HCT116 (cell line): ENCODE data around the gene BAIAP2L2.

ENCODE experiments used
- CEBPB ChIP-seq: IDR thresholded peaks from 2 replicates; pipeline ENCODE4 v1.6.1; 2012; ENCODE audit warnings: low read depth
- EGR1 ChIP-seq: IDR thresholded peaks from 2 replicates; pipeline ENCODE4 v1.6.1; 2012; ENCODE audit warnings: low read depth
- EZH2 ChIP-seq: fragments of 200-600 bp; sonication (generic); IDR thresholded peaks from 2 replicates; pipeline ENCODE4 v1.6.1; 2017; ENCODE audit warnings: antibody characterized with exemption, mixed run types
- EZH2phosphoT487 ChIP-seq: fragments of 200-600 bp; IDR thresholded peaks from 2 replicates; pipeline ENCODE4 v1.6.1; 2018; ENCODE audit warnings: antibody characterized with exemption, borderline replicate concordance
- POLR2A ChIP-seq: IDR thresholded peaks from 2 replicates; pipeline ENCODE4 v1.7.0; 2011; ENCODE audit warnings: borderline replicate concordance; ENCODE audit not compliant: insufficient read depth, insufficient read length; ENCODE audit errors: extremely low read depth
- POLR2AphosphoS5 ChIP-seq: IDR thresholded peaks from 2 replicates; pipeline ENCODE4 v1.6.1; 2011; ENCODE audit warnings: mild to moderate bottlenecking, low read depth, low read length, moderate library complexity
- RAD21 ChIP-seq: IDR thresholded peaks from 2 replicates; pipeline ENCODE4 v1.6.1; 2012; ENCODE audit warnings: low read depth, mild to moderate bottlenecking
- SP1 ChIP-seq: IDR thresholded peaks from 2 replicates; pipeline ENCODE4 v1.6.1; 2012; ENCODE audit warnings: low read depth
- YY1 ChIP-seq: IDR thresholded peaks from 2 replicates; pipeline ENCODE4 v1.6.1; 2011; ENCODE audit warnings: low read length, low read depth, moderate library complexity, mild to moderate bottlenecking; ENCODE audit not compliant: insufficient replicate concordance; ENCODE audit errors: extremely low read depth
- TF ChIP-seq, protein P1 (sequence below), 3 experiments: fragments of 200-600 bp in 1 of 3; sonication (generic) in 1 of 3; IDR thresholded peaks in 2 of 3; conservative IDR thresholded peaks in 1 of 3; 2 replicates each; pipeline ENCODE4 v1.5.1; 2012 to 2017; ENCODE audit warnings: low read depth in 2 of 3, low read length in 2 of 3, antibody characterized with exemption in 1 of 3, borderline replicate concordance in 1 of 3, control low read depth in 1 of 3, mild to moderate bottlenecking in 1 of 3, mixed read lengths in 1 of 3, mixed run types in 1 of 3, moderate library complexity in 1 of 3; ENCODE audit not compliant: insufficient read depth in 1 of 3
- TF ChIP-seq, protein P2 (sequence below): IDR thresholded peaks from 2 replicates; pipeline ENCODE4 v1.6.1; 2012; ENCODE audit warnings: low read depth

DNA sequence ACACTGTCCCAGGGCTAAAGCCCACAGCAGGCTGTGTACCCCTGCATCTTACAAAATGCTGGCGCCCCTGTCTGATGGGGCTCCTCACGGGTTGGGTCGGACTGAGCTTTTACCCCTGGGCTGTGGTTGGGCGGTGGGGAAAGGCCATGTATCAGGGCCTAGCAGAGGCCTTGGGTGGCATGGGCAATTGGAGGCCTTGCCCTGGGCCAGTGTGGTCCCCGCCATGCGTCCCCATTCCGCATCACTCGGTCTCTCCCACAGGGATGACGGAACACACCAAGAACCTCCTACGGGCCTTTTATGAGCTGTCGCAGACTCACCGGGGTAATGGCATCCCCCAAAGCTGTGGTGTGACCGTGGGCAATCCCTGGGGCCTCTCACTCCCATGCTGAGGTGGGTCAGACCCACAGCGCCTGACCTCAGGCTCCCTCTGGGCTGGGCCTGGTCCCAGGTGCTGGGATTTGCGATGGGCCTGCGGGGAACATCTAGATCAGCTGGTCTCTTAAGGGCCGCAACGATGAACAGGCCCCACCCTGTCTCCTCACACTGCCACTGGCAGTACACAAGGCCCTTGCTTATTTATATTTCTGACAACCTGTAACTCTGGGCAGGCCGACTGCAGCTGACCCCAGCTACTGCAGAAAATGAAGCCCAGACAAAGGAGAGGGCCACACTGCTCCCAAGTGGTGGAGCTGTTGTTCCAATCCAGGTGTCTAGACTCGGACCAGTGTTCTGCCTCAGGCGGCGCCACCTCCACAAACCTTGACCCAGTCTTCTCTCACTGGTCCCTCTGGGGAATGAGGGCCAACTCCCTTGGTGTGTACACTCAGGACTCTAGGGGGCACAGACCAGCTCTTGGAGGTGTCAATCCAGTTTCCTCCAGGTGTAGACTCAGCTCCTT lies 38.8 kb downstream of the BAIAP2L2 start:
- no peak for TF ChIP-seq POLR2A
- no peak for TF ChIP-seq EZH2
- TF ChIP-seq, protein P1, sequence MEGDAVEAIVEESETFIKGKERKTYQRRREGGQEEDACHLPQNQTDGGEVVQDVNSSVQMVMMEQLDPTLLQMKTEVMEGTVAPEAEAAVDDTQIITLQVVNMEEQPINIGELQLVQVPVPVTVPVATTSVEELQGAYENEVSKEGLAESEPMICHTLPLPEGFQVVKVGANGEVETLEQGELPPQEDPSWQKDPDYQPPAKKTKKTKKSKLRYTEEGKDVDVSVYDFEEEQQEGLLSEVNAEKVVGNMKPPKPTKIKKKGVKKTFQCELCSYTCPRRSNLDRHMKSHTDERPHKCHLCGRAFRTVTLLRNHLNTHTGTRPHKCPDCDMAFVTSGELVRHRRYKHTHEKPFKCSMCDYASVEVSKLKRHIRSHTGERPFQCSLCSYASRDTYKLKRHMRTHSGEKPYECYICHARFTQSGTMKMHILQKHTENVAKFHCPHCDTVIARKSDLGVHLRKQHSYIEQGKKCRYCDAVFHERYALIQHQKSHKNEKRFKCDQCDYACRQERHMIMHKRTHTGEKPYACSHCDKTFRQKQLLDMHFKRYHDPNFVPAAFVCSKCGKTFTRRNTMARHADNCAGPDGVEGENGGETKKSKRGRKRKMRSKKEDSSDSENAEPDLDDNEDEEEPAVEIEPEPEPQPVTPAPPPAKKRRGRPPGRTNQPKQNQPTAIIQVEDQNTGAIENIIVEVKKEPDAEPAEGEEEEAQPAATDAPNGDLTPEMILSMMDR (IDR thresholded peaks at IDR 0.05 in 2 of 3, conservative IDR thresholded peaks at IDR 0.05 in 1 of 3; ENCODE audit: borderline replicate concordance in 1 of 3, insufficient read depth in 1 of 3, low read depth in 2 of 3, low read length in 2 of 3): no peak
- no peak for TF ChIP-seq YY1
- TF ChIP-seq EZH2phosphoT487: no peak
- no peak for TF ChIP-seq SP1
- no peak for TF ChIP-seq POLR2AphosphoS5
- TF ChIP-seq, protein P2, sequence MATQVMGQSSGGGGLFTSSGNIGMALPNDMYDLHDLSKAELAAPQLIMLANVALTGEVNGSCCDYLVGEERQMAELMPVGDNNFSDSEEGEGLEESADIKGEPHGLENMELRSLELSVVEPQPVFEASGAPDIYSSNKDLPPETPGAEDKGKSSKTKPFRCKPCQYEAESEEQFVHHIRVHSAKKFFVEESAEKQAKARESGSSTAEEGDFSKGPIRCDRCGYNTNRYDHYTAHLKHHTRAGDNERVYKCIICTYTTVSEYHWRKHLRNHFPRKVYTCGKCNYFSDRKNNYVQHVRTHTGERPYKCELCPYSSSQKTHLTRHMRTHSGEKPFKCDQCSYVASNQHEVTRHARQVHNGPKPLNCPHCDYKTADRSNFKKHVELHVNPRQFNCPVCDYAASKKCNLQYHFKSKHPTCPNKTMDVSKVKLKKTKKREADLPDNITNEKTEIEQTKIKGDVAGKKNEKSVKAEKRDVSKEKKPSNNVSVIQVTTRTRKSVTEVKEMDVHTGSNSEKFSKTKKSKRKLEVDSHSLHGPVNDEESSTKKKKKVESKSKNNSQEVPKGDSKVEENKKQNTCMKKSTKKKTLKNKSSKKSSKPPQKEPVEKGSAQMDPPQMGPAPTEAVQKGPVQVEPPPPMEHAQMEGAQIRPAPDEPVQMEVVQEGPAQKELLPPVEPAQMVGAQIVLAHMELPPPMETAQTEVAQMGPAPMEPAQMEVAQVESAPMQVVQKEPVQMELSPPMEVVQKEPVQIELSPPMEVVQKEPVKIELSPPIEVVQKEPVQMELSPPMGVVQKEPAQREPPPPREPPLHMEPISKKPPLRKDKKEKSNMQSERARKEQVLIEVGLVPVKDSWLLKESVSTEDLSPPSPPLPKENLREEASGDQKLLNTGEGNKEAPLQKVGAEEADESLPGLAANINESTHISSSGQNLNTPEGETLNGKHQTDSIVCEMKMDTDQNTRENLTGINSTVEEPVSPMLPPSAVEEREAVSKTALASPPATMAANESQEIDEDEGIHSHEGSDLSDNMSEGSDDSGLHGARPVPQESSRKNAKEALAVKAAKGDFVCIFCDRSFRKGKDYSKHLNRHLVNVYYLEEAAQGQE: no peak
- TF ChIP-seq CEBPB: no peak
- TF ChIP-seq EGR1: no peak
- TF ChIP-seq RAD21: no peak
